Smooth muscle cell (in vitro differentiated cells): ENCODE data around the gene TLN1. TPM values are rescaled to one million over a fixed set of nuclear protein-coding genes. Genes with fewer than 3 reads are reported as not detected.

Experiments
- DNase-seq: peaks from one replicate; lab custom pipeline; 2025; ENCODE audit not compliant: unreplicated experiment; lab: John Stamatoyannopoulos, UW
- H2AFZ ChIP-seq: fragments of 200-600 bp; sonication (generic); 2 replicates; pipeline ENCODE4 v1.6.0; 2016; ENCODE audit warnings: antibody characterized with exemption, low read depth, mild to moderate bottlenecking
- H3F3A ChIP-seq: fragments of 200-600 bp; sonication (generic); 2 replicates; pipeline ENCODE4 v1.6.0; 2017; ENCODE audit warnings: antibody characterized with exemption, low read depth
- H3K27ac ChIP-seq: fragments of 200-600 bp; sonication (generic); 2 replicates; pipeline ENCODE4 v1.5.1; 2016; ENCODE audit warnings: low read depth, mild to moderate bottlenecking
- H3K27me3 ChIP-seq: fragments of 200-600 bp; sonication (generic); 2 replicates; pipeline ENCODE4 v1.6.1; 2016; ENCODE audit warnings: low read depth, mild to moderate bottlenecking
- H3K36me3 ChIP-seq: fragments of 200-600 bp; sonication (generic); 2 replicates; pipeline ENCODE4 v1.5.1; 2016; ENCODE audit warnings: low read depth
- H3K4me1 ChIP-seq: fragments of 200-600 bp; sonication (generic); 2 replicates; pipeline ENCODE4 v1.5.1; 2016; ENCODE audit warnings: low read depth
- H3K4me2 ChIP-seq: fragments of 200-600 bp; sonication (generic); 2 replicates; pipeline ENCODE4 v1.6.0; 2016; ENCODE audit warnings: mild to moderate bottlenecking
- H3K4me3 ChIP-seq: fragments of 200-600 bp; sonication (generic); 2 replicates; pipeline ENCODE4 v1.5.1; 2016; ENCODE audit warnings: mild to moderate bottlenecking
- H3K79me2 ChIP-seq: fragments of 200-600 bp; sonication (generic); 2 replicates; pipeline ENCODE4 v1.6.0; 2016; ENCODE audit warnings: low read depth, mild to moderate bottlenecking
- H3K9ac ChIP-seq: fragments of 200-600 bp; sonication (generic); 2 replicates; pipeline ENCODE4 v1.6.0; 2016; ENCODE audit warnings: low read depth
- H3K9me3 ChIP-seq: fragments of 200-600 bp; sonication (generic); replicated peaks from 2 replicates; pipeline ENCODE4 v1.5.1; 2016; ENCODE audit warnings: low read depth
- H4K20me1 ChIP-seq: fragments of 200-600 bp; sonication (generic); 2 replicates; pipeline ENCODE4 v1.6.0; 2016; ENCODE audit warnings: low read depth
- WGBS: methylation state at CpG from one replicate; pipeline ENCODE4 v1.1.7; 2016; ENCODE audit warnings: low lambda C conversion rate; 5-methylcytosine and 5-hydroxymethylcytosine counted together
- polyA plus RNA-seq: library from polyadenylated mRNA; unstranded; fragments of >200 nt; fragmentation: Nextera tagmentation; extraction: Ambion mirVana; gene quantifications from 2 replicates; pipeline ENCODE4 v1.2.1, GENCODE V29; 2016
- total RNA-seq: library from RNA; depleted of rRNA; stranded (reverse); fragments of >200 nt; gene quantifications from 2 replicates; pipeline ENCODE4 v1.2.3, GENCODE V29; 2014
- TF ChIP-seq, protein P1 (sequence below): fragments of 200-600 bp; sonication (generic); IDR thresholded peaks from 2 replicates; pipeline ENCODE4 v1.5.1; 2017; ENCODE audit warnings: borderline replicate concordance, mild to moderate bottlenecking, antibody characterized with exemption; ENCODE audit not compliant: insufficient read depth, poor library complexity, severe bottlenecking

Gene TLN1
- total and polyA plus RNA-seq, 2 experiments from 2014 or later: 130 to 145 TPM

- Histone ChIP-seq H4K20me1 (no peaks in the 10 kb centered on the region), H3K4me1 (no peaks in the 10 kb centered on the region), H2AFZ (no peak overlapping the region), H3K79me2 (no peaks in the 10 kb centered on the region), H3K36me3 (no peaks in the 10 kb centered on the region), H3K27ac (no peak overlapping the region), H3K4me2 (no peak overlapping the region), H3K9ac (no peak overlapping the region), H3K27me3 (no peaks in the 10 kb centered on the region), H3K4me3 (no peak overlapping the region), H3F3A (no peaks in the 10 kb centered on the region), H3K9me3 (no peaks in the 10 kb centered on the region)
- WGBS: 91% methylated on average over 2 of the region's 2 CpGs
- TF ChIP-seq, protein P1, sequence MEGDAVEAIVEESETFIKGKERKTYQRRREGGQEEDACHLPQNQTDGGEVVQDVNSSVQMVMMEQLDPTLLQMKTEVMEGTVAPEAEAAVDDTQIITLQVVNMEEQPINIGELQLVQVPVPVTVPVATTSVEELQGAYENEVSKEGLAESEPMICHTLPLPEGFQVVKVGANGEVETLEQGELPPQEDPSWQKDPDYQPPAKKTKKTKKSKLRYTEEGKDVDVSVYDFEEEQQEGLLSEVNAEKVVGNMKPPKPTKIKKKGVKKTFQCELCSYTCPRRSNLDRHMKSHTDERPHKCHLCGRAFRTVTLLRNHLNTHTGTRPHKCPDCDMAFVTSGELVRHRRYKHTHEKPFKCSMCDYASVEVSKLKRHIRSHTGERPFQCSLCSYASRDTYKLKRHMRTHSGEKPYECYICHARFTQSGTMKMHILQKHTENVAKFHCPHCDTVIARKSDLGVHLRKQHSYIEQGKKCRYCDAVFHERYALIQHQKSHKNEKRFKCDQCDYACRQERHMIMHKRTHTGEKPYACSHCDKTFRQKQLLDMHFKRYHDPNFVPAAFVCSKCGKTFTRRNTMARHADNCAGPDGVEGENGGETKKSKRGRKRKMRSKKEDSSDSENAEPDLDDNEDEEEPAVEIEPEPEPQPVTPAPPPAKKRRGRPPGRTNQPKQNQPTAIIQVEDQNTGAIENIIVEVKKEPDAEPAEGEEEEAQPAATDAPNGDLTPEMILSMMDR: no peak
- no peak for DNase-seq
Measured at GRCh38 chr9:35653611-35654010, 78.4 kb downstream of the TLN1 start.

DNA sequence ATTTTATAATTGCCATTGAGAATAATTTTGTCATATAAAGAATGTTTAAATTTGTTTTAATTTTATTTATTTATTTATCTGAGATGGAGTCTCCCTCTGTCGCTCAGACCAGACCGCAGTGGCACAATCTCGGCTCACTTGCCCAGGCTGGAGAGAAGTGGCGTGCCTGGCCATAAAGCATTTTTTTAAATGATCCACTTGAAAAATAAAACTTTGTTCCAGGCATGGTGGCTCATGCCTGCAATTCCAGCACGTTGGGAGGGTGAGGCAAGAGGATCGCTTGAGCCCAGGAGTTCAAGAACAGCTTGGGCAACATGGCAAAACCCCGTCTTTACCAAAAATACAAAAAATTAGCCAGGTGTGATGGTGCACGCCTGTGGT, 79.2 kb downstream of the TLN1 start:
- Histone ChIP-seq H3K79me2 (no peaks in the 10 kb centered on the region), H3K9ac (no peak overlapping the region), H3K36me3 (no peaks in the 10 kb centered on the region), H4K20me1 (no peaks in the 10 kb centered on the region), H2AFZ (no peak overlapping the region), H3K27me3 (no peaks in the 10 kb centered on the region), H3F3A (no peaks in the 10 kb centered on the region), H3K27ac (peak overlapping the region; percentile 30), H3K4me3 (no peak overlapping the region), H3K4me1 (no peaks in the 10 kb centered on the region), H3K9me3 (no peaks in the 10 kb centered on the region), H3K4me2 (no peak overlapping the region)
- TF ChIP-seq, protein P1: no peak
- 86% methylated on average over 8 of the region's 8 CpGs for WGBS
- no peak for DNase-seq

DNA sequence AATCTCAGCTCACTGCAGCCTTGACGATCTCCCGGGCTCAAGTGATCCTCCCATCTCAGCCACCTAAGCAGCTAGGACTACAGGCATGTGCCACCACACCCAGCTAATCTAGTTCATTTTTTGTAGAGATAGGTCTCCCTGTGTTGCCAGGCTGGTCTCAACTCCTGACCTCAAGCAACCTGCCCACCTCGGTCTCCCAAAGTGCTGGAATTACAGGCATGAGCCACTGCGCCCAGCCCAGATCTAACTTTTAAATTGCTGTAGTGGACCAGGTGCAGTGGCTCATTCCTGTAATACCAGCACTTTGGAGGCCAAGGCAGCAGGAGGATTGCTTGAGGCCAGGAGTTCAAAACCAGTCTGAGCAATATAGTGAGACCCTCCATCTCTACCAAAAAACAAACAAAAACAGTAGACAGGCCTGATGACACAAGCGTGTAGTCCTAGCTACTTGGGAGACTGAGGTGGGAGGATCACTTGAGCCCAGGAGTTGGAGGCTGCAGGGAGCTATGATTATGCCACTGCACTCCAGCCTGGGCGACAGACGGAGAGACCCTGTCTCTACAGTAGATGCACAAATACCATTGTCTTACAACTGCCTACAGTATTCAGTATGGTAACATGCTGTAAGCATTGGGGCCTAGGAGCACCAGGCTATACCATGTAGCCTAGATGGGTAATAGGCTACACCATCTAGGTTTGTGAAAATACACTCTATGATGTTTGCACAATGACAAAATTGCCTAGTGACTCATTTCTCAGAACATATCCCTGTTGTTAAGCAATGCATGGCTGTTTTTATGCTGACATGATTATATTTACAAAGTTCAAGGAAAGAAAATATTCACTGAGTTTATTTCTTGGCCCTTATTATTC, 79.8 kb downstream of the TLN1 start:
- no peaks in the 10 kb centered on the region for H3K79me2 ChIP-seq
- H3K9ac ChIP-seq: no peak overlapping the region
- H3K4me3 ChIP-seq: no peak overlapping the region
- DNase-seq: no peak
- H4K20me1 ChIP-seq: no peaks in the 10 kb centered on the region
- no peaks in the 10 kb centered on the region for H3K36me3 ChIP-seq
- H3K27me3 ChIP-seq: no peaks in the 10 kb centered on the region
- H3F3A ChIP-seq: no peaks in the 10 kb centered on the region
- no peaks in the 10 kb centered on the region for H3K9me3 ChIP-seq
- H3K4me2 ChIP-seq: no peak overlapping the region
- no peak overlapping the region for H2AFZ ChIP-seq
- WGBS: 89% methylated on average over 7 of the region's 7 CpGs
- H3K4me1 ChIP-seq: no peaks in the 10 kb centered on the region
- TF ChIP-seq, protein P1: no peak
- no peak overlapping the region for H3K27ac ChIP-seq
